Measurements from ENCODE around the gene MYO7B.

Gene MYO7B

DNA sequence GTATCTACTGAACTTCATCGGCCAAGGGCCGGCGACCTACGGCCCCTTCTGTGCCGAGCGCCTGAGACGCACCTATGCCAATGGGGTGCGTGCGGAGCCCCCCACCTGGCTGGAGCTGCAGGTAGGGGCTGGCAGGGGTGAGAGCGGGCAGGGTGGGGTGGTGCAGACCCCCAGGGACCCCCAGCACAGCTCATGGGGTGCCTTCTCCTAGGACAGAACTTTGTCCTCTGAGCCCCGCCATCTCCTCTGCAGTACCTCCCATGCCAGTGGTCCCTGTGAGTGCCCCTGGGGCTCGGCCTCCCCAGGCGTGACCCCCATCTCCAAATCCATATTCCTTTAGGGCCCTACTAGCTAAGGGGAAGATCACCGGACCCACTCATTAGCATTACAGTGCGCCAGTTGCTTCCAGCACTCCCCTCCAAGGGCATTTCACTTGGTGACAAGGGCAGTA is 86.5 kb downstream of the MYO7B start:
- no peak overlapping the region for H3K4me3 ChIP-seq (ENCODE audit: low read depth, low read length)
- TF ChIP-seq, protein P1, sequence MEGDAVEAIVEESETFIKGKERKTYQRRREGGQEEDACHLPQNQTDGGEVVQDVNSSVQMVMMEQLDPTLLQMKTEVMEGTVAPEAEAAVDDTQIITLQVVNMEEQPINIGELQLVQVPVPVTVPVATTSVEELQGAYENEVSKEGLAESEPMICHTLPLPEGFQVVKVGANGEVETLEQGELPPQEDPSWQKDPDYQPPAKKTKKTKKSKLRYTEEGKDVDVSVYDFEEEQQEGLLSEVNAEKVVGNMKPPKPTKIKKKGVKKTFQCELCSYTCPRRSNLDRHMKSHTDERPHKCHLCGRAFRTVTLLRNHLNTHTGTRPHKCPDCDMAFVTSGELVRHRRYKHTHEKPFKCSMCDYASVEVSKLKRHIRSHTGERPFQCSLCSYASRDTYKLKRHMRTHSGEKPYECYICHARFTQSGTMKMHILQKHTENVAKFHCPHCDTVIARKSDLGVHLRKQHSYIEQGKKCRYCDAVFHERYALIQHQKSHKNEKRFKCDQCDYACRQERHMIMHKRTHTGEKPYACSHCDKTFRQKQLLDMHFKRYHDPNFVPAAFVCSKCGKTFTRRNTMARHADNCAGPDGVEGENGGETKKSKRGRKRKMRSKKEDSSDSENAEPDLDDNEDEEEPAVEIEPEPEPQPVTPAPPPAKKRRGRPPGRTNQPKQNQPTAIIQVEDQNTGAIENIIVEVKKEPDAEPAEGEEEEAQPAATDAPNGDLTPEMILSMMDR (IDR thresholded peaks at IDR 0.05; ENCODE audit: low read depth, low read length) = no peak

DNA sequence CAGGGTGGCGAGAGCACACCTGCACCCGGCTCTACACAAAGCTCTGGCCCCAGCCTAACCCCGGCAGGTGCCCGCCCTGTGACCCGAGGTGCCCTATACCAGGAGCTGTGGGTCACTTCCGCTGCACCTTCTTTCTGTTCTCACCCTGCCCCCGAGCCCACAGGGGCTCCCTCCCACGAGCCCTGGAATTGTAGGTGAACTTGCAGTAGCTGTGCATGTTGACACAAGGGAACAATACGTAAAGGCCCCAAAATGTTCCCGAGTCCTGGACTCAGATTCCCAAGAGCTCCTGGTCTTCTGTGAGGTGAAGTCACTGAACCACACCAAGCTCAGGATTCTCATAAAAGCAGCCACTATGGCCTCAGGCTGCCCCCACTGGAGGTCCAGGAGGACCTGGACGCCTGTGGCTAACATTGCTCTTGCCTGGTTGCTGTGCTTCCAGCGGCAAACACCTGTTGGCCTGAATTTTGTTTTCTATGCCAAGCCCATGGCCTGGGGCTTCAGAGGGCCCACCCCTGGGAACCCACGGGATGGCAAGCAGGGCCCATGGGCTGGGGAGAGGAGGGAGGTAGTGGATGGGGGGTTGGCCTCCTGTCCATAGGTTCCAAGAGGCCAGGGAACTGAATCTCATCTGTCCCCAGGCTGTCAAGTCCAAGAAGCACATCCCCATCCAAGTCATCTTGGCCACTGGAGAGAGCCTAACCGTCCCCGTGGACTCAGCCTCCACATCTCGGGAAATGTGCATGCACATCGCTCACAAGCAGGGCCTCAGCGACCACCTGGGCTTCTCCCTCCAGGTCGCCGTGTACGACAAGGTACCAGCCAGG is 87.3 kb downstream of the MYO7B start:
- no peak overlapping the region for H3K4me3 ChIP-seq (ENCODE audit: low read depth, low read length)
- TF ChIP-seq, protein P1 (IDR thresholded peaks at IDR 0.05; ENCODE audit: low read depth, low read length) = no peak

DNA sequence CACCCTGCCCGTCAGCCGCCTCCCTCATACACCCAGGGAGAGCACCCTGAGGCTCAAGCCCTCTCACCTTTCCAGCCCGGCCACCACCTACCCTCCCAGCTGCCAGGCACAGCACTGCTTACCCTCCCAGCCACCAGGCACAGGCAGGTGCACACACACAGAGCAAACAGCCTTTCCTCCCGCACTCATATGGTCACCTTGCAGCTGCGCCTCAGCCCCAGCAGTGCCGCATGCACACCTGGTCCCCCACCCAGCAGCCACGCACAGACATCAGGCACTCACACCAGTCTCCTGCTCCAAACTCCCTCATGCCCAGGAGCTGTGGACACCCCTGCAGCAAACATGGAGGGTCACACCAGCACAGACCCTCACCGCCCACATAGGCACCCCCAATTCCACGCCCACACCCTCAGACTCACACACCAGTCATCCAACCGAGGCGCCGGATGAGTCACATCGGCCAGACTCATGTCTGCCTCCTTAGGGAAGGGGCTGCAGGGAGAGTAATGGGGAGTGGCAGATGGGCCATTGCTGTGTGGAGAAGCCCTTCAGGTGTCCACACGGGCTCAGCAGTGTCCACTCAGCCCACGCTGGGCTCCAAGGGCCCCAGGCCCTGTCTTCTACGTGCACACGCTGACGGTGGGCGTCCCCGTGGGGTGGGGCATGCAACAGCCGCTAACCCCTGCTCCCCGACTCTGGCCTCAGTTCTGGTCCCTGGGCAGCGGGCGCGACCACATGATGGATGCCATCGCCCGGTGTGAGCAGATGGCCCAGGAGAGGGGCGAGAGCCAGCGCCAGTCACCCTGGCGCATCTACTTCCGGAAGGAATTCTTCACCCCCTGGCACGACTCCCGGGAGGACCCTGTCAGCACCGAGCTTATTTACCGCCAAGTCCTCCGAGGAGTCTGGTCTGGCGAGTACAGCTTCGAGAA is 88.2 kb downstream of the MYO7B start:
- TF ChIP-seq, protein P1 (IDR thresholded peaks at IDR 0.05; ENCODE audit: low read depth, low read length) = no peak
- no peak overlapping the region for H3K4me3 ChIP-seq (ENCODE audit: low read depth, low read length)

DNA sequence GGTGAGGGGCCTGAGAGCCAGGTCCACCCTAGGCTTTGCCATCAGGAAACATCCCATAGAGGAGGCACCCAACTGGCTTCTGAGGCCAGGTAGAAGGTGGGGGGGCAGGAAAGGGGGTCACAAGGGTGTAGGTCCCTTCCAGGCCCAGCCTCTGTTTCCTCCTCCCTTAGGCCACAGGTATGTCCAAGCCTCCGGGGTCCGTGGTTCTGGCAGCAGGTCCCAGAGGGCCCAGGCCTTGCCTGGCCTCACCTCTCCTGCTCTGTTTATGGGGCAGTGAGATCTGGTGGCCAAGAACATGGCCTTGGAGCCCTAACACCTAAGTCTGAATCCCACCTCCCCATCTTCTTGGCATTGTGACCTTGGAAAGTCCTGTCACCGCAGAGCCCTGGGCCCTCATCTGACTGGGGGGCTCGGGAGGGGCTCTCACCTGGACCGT is 88.9 kb downstream of the MYO7B start:
- no peak overlapping the region for H3K4me3 ChIP-seq (ENCODE audit: low read depth, low read length)
- TF ChIP-seq, protein P1 (IDR thresholded peaks at IDR 0.05; ENCODE audit: low read depth, low read length) = no peak

DNA sequence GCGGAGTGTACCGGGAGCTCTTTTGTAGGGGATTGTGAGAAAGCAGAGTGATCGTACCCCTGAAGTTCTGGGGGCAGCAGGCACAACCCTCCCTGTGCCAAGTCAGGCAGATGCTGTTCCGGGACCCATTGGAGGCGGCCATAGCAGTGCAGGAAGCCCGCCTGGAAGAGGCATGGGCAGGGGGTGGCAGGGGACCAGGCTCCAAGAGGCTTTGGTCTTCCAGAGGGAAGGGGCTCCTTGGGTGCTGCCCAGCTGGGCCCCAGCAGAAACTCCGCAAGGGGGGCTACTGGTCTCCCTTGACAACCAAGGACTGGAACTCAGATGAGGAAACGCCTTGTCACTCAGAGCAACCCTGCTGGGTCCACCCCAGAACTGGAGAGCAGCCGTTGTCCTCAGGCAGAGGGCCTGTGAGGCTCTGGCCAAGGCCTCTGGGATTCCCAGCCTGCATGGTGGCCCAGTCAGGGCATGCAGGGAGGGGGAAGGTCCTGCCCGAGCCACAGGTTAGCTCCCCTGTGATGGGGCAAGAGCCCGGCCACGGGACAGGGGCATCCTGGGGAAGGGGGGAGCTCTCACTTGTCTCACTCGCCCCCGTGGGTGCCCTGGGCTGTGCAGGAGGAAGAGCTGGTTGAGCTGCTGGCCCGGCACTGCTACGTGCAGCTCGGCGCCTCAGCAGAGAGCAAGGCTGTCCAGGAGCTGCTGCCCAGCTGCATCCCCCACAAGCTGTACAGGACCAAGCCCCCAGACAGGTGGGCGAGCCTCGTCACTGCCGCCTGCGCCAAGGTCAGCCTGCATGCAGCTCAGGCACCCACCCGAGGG is 89.5 kb downstream of the MYO7B start:
- no peak overlapping the region for H3K4me3 ChIP-seq (ENCODE audit: low read depth, low read length)
- TF ChIP-seq, protein P1 (IDR thresholded peaks at IDR 0.05; ENCODE audit: low read depth, low read length) = no peak

DNA sequence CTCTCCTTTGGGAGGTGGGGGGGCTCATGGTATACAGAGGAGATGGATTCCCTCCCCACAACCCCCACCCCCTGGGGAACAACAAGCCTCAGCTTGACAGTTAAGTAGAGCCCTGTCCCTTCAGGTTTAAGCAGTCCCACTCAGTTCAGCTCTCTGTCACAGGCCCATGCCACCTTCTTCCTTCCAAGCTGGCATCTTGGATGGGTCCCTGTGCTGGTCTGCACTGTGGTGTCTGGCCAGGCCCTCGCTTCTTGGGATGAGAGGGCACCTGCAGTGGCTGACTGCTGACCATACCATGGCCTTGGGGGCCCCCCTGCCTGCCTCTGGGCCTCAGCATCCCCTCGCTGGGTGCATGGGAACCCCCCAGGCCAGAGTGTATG is 90.1 kb downstream of the MYO7B start:
- H3K4me3 ChIP-seq (ENCODE audit: low read depth, low read length) = no peak overlapping the region
- TF ChIP-seq, protein P1 (IDR thresholded peaks at IDR 0.05; ENCODE audit: low read depth, low read length) = no peak

Measured in WI38 (cell line).